Glutamatergic neuron (in vitro differentiated cells): ENCODE data around the gene CLDN11. TPM values are rescaled to one million over a fixed set of nuclear protein-coding genes. Genes with fewer than 3 reads are reported as not detected.

ENCODE experiments used
- DNase-seq: peaks from one replicate; pipeline ENCODE4 v3.0.0; 2022
- H3K27ac Mint-ChIP-seq: one replicate; pipeline ENCODE4 v1.8.0; 2020; ENCODE audit warnings: mild to moderate bottlenecking, mixed read lengths, inconsistent platforms; ENCODE audit not compliant: unreplicated experiment
- H3K27me3 Mint-ChIP-seq: one replicate; pipeline ENCODE4 v1.8.0; 2020; ENCODE audit warnings: mild to moderate bottlenecking, moderate library complexity, mixed read lengths, inconsistent platforms; ENCODE audit not compliant: unreplicated experiment
- H3K36me3 Mint-ChIP-seq: one replicate; pipeline ENCODE4 v1.8.0; 2020; ENCODE audit warnings: mild to moderate bottlenecking, mixed read lengths, inconsistent platforms; ENCODE audit not compliant: unreplicated experiment
- H3K4me1 Mint-ChIP-seq: one replicate; pipeline ENCODE4 v1.8.0; 2020; ENCODE audit warnings: mild to moderate bottlenecking, low read depth, mixed read lengths, inconsistent platforms; ENCODE audit not compliant: unreplicated experiment
- H3K4me3 Mint-ChIP-seq: one replicate; pipeline ENCODE4 v1.8.0; 2020; ENCODE audit warnings: mild to moderate bottlenecking, mixed read lengths, inconsistent platforms; ENCODE audit not compliant: unreplicated experiment
- H3K9me3 Mint-ChIP-seq: one replicate; pipeline ENCODE4 v1.8.0; 2020; ENCODE audit warnings: mild to moderate bottlenecking, moderate library complexity, mixed read lengths, inconsistent platforms; ENCODE audit not compliant: unreplicated experiment
- total RNA-seq: library from RNA; stranded (reverse); fragmentation: NEBNext Ultra II Directional; extraction: Animal tissue kit (Norgen Biotek cat#: 25700); gene quantifications from one replicate; pipeline ENCODE4 v1.2.1, GENCODE V29; 2021; ENCODE audit not compliant: unreplicated experiment
- TF ChIP-seq, protein P1 (sequence below): fragments of 200-600 bp; sonication (generic); IDR thresholded peaks from one replicate; pipeline ENCODE4 v1.5.0; 2021; ENCODE audit not compliant: partially characterized antibody, unreplicated experiment

CLDN11 gene
- total RNA-seq, 1 donor from 2014 or later, result 0.44 TPM

DNA sequence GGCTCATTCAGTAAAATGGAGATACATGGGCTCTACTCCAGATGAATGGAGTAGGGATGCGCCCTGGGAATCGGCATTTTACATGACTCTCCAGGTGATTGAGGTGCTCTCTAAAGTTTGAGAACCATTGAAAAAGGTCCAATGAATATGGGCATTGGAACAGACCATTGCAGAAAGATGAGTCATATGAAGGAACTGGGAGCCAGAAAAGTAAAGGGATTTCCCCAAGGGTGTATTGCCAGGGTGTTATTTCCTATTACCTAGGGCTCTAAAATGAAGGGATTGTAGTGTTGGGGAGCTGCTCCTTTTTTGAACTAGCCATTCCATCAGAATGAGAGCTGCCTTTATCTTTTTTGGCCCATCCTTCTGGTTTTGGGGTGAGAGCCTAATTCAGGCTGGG lies 21.7 kb downstream of the CLDN11 start:
- no peak for DNase-seq
- no peaks in the 10 kb centered on the region for H3K9me3 Mint-ChIP-seq
- no peaks in the 10 kb centered on the region for H3K27me3 Mint-ChIP-seq
- no peak overlapping the region for H3K4me3 Mint-ChIP-seq
- no peaks in the 10 kb centered on the region for H3K36me3 Mint-ChIP-seq
- H3K4me1 Mint-ChIP-seq, result no peaks in the 10 kb centered on the region
- H3K27ac Mint-ChIP-seq, result no peak overlapping the region
- TF ChIP-seq, protein P1, sequence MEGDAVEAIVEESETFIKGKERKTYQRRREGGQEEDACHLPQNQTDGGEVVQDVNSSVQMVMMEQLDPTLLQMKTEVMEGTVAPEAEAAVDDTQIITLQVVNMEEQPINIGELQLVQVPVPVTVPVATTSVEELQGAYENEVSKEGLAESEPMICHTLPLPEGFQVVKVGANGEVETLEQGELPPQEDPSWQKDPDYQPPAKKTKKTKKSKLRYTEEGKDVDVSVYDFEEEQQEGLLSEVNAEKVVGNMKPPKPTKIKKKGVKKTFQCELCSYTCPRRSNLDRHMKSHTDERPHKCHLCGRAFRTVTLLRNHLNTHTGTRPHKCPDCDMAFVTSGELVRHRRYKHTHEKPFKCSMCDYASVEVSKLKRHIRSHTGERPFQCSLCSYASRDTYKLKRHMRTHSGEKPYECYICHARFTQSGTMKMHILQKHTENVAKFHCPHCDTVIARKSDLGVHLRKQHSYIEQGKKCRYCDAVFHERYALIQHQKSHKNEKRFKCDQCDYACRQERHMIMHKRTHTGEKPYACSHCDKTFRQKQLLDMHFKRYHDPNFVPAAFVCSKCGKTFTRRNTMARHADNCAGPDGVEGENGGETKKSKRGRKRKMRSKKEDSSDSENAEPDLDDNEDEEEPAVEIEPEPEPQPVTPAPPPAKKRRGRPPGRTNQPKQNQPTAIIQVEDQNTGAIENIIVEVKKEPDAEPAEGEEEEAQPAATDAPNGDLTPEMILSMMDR, result no peak

- no peak for DNase-seq
- H3K9me3 Mint-ChIP-seq, result no peaks in the 10 kb centered on the region
- H3K4me3 Mint-ChIP-seq, result no peak overlapping the region
- H3K27ac Mint-ChIP-seq, result no peak overlapping the region
- H3K36me3 Mint-ChIP-seq, result no peaks in the 10 kb centered on the region
- no peaks in the 10 kb centered on the region for H3K4me1 Mint-ChIP-seq
- no peaks in the 10 kb centered on the region for H3K27me3 Mint-ChIP-seq
- TF ChIP-seq, protein P1, result no peak
Measured at GRCh38 chr3:170441412-170441811, 22.7 kb downstream of the CLDN11 start.

- TF ChIP-seq, protein P1, result no peak
- Mint-ChIP-seq H3K4me3 (no peak overlapping the region), H3K27me3 (no peaks in the 10 kb centered on the region), H3K27ac (no peak overlapping the region), H3K4me1 (no peaks in the 10 kb centered on the region), H3K36me3 (no peaks in the 10 kb centered on the region), H3K9me3 (peaks cover under 1% of the 10 kb centered on the region)
- DNase-seq, result no peak
Measured at GRCh38 chr3:170442947-170443346, 24.3 kb downstream of the CLDN11 start.

DNA sequence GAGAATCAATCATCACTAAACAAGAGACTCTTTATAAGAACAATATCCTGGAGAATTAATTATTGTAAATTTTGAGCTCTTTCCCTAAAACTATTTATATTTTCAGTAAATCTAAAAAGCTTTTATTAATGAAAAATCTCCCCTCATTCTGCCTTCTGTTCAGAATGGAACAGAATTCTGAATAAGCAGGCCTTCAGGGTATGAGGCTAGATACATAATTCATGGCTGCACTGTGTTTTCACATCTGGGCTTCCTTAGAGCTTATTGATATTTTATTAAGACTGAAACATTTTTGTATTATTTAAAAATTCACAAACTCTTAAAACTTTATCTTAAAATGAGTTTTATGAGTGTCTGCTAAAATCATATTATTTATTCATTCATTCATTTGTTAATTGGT lies 24.8 kb downstream of the CLDN11 start:
- no peaks in the 10 kb centered on the region for H3K36me3 Mint-ChIP-seq
- DNase-seq, result no peak
- H3K27ac Mint-ChIP-seq, result no peak overlapping the region
- H3K27me3 Mint-ChIP-seq, result no peaks in the 10 kb centered on the region
- TF ChIP-seq, protein P1, result no peak
- H3K9me3 Mint-ChIP-seq, result peaks cover 1% of the 10 kb centered on the region
- H3K4me1 Mint-ChIP-seq, result no peaks in the 10 kb centered on the region
- H3K4me3 Mint-ChIP-seq, result no peak overlapping the region

GRCh38 chr3:170448584-170448983 lies 29.9 kb downstream of the CLDN11 start:
- Mint-ChIP-seq H3K9me3 (peaks cover 1% of the 10 kb centered on the region), H3K4me1 (no peaks in the 10 kb centered on the region), H3K4me3 (no peak overlapping the region), H3K27ac (no peak overlapping the region), H3K27me3 (no peaks in the 10 kb centered on the region), H3K36me3 (no peaks in the 10 kb centered on the region)
- TF ChIP-seq, protein P1, result no peak
- DNase-seq, result no peak
